H1 (cell line): ENCODE measurements around the gene NELFCD. TPM values are rescaled to one million over a fixed set of nuclear protein-coding genes. Genes with fewer than 3 reads are reported as not detected.

Source experiments
- CTCF ChIA-PET: fragments of 300-600 bp; sonication (Branson Sonifier 250); formaldehyde crosslinking; loops from one replicate; lab custom pipeline; 2021; ENCODE audit not compliant: partially characterized antibody; lab: Charles Lee
- POLR2A ChIA-PET: fragments of 300-600 bp; sonication (Branson Sonifier 250); formaldehyde crosslinking; loops from one replicate; lab custom pipeline; 2021; ENCODE audit warnings: inconsistent platforms; ENCODE audit not compliant: partially characterized antibody; lab: Charles Lee
- DNase-seq, 2 experiments: peaks; one replicate each; pipeline versions ENCODE4 v3.0.0 to v3.0.0-alpha.2; 2010 to 2022; ENCODE audit warnings: low spot score in 2 of 2, low read depth in 1 of 2, mixed read lengths in 1 of 2
- FAIRE-seq: peaks from 2 replicates; lab custom pipeline; 2011; peaks lifted over from hg19 to GRCh38; lab: Jason Lieb, UNC
- H2AFZ ChIP-seq: 2 replicates; pipeline ENCODE4 v1.8.1; 2012; ENCODE audit warnings: low read length, inconsistent platforms
- H2AK5ac ChIP-seq: 2 replicates; pipeline ENCODE4 v1.6.1; 2013; ENCODE audit warnings: low read depth, low read length
- H2BK120ac ChIP-seq: replicated peaks from 2 replicates; pipeline ENCODE3; 2013; ENCODE audit warnings: low read depth, low read length, inconsistent platforms
- H2BK12ac ChIP-seq: 2 replicates; pipeline ENCODE4 v1.6.1; 2013; ENCODE audit warnings: low read depth, low read length
- H2BK15ac ChIP-seq: 2 replicates; pipeline ENCODE4 v1.6.1; 2013; ENCODE audit warnings: low read length
- H2BK20ac ChIP-seq: 2 replicates; pipeline ENCODE4 v1.6.1; 2013; ENCODE audit warnings: low read length
- H2BK5ac ChIP-seq: 2 replicates; pipeline ENCODE4 v1.6.1; 2013; ENCODE audit warnings: low read depth, low read length
- H3K14ac ChIP-seq: 2 replicates; pipeline ENCODE4 v1.6.1; 2013; ENCODE audit warnings: inconsistent platforms; ENCODE audit not compliant: insufficient read length
- H3K18ac ChIP-seq: 2 replicates; pipeline ENCODE4 v1.6.1; 2013; ENCODE audit warnings: low read length; ENCODE audit errors: extremely low read depth
- H3K23ac ChIP-seq: 2 replicates; pipeline ENCODE4 v1.6.1; 2013; ENCODE audit warnings: inconsistent platforms; ENCODE audit not compliant: insufficient read length
- H3K23me2 ChIP-seq: 2 replicates; pipeline ENCODE4 v1.6.1; 2013; ENCODE audit warnings: low read depth, low read length
- H3K27ac ChIP-seq: 2 replicates; pipeline ENCODE4 v1.6.1; 2011; ENCODE audit warnings: low read depth, low read length, inconsistent platforms
- H3K27me3 ChIP-seq, 4 experiments: replicated peaks in 1 of 4; 1 replicate in 1 of 4; 2 replicates in 3 of 4; pipeline versions ENCODE4 v1.6.1 to v1.8.1; 2011 to 2013; ENCODE audit warnings: low read length in 3 of 4, mild to moderate bottlenecking in 3 of 4, inconsistent platforms in 2 of 4, mixed read lengths in 2 of 4, moderate library complexity in 1 of 4; ENCODE audit not compliant: control insufficient read depth in 3 of 4, insufficient read depth in 3 of 4; ENCODE audit errors: extremely low read depth in 1 of 4
- H3K36me3 ChIP-seq, 4 experiments: 2 replicates each; pipeline versions ENCODE4 v1.6.1 to v1.8.1; 2011 to 2013; ENCODE audit warnings: mild to moderate bottlenecking in 4 of 4, low read length in 3 of 4, moderate library complexity in 2 of 4, control low read depth in 1 of 4, inconsistent platforms in 1 of 4; ENCODE audit not compliant: insufficient read depth in 4 of 4, control insufficient read depth in 2 of 4
- H3K4ac ChIP-seq: replicated peaks from 2 replicates; pipeline ENCODE3; 2013; ENCODE audit warnings: low read length, low read depth, mixed read lengths, inconsistent platforms; ENCODE audit not compliant: insufficient read length
- H3K4me1 ChIP-seq, 4 experiments: replicated peaks in 1 of 4; 1 replicate in 1 of 4; 2 replicates in 3 of 4; pipeline versions ENCODE4 v1.6.1 to v1.8.1; 2011 to 2013; ENCODE audit warnings: low read length in 3 of 4, inconsistent platforms in 2 of 4, mixed read lengths in 1 of 4; ENCODE audit not compliant: insufficient read depth in 4 of 4, control insufficient read depth in 3 of 4
- H3K4me2 ChIP-seq, 2 experiments: 2 replicates each; pipeline versions ENCODE4 v1.6.1 to v1.8.1; 2011 to 2013; ENCODE audit warnings: low read depth in 2 of 2, low read length in 2 of 2, control low read depth in 1 of 2, inconsistent platforms in 1 of 2, mild to moderate bottlenecking in 1 of 2; ENCODE audit not compliant: insufficient read depth in 1 of 2
- H3K4me3 ChIP-seq, 4 experiments: fragments of 200-600, 300-600 bp in 1 of 4; sonication (generic), shearing (Covaris generic), sonication (Bioruptor Twin) in 1 of 4; 2 replicates each; pipeline versions ENCODE4 v1.5.1 to v1.8.1; 2011 to 2016; ENCODE audit warnings: low read length in 4 of 4, low read depth in 3 of 4, control low read depth in 2 of 4, inconsistent platforms in 2 of 4, mild to moderate bottlenecking in 2 of 4, mixed read lengths in 1 of 4, moderate library complexity in 1 of 4; ENCODE audit not compliant: insufficient read depth in 2 of 4; ENCODE audit errors: extremely low read depth in 1 of 4
- H3K56ac ChIP-seq: replicated peaks from 2 replicates; pipeline ENCODE3; 2013; ENCODE audit warnings: low read depth, mild to moderate bottlenecking, mixed read lengths, low read length, inconsistent platforms; ENCODE audit not compliant: insufficient read length
- H3K79me1 ChIP-seq: 2 replicates; pipeline ENCODE4 v1.6.1; 2013; ENCODE audit warnings: low read depth, low read length, control low read depth
- H3K79me2 ChIP-seq, 2 experiments: 2 replicates each; pipeline versions ENCODE4 v1.6.1 to v1.8.1; 2012 to 2013; ENCODE audit warnings: low read length in 2 of 2, mild to moderate bottlenecking in 2 of 2, inconsistent platforms in 1 of 2; ENCODE audit not compliant: insufficient read depth in 2 of 2, control insufficient read depth in 1 of 2
- H3K9ac ChIP-seq, 4 experiments: replicated peaks in 1 of 4; 1 replicate in 1 of 4; 2 replicates in 3 of 4; pipeline versions ENCODE4 v1.6.1 to v1.8.1; 2011 to 2013; ENCODE audit warnings: low read depth in 3 of 4, low read length in 3 of 4, control low read depth in 2 of 4, mild to moderate bottlenecking in 2 of 4, moderate library complexity in 2 of 4, inconsistent platforms in 1 of 4; ENCODE audit errors: extremely low read depth in 1 of 4
- H3K9me3 ChIP-seq, 2 experiments: 2 replicates each; pipeline versions ENCODE4 v1.6.1 to v1.8.1; 2012 to 2013; ENCODE audit warnings: mild to moderate bottlenecking in 2 of 2, moderate library complexity in 2 of 2, control low read depth in 1 of 2, inconsistent platforms in 1 of 2, low read depth in 1 of 2, low read length in 1 of 2, mixed read lengths in 1 of 2; ENCODE audit not compliant: insufficient read depth in 2 of 2
- H4K20me1 ChIP-seq, 2 experiments: replicated peaks in 1 of 2; 2 replicates each; pipeline versions ENCODE3 to v1.8.1; 2011 to 2013; ENCODE audit warnings: inconsistent platforms in 2 of 2, low read length in 2 of 2, mild to moderate bottlenecking in 1 of 2; ENCODE audit not compliant: insufficient read depth in 2 of 2, control insufficient read depth in 1 of 2
- H4K5ac ChIP-seq: 2 replicates; pipeline ENCODE4 v1.6.1; 2013; ENCODE audit warnings: low read length, low read depth, mixed read lengths, inconsistent platforms; ENCODE audit not compliant: insufficient read length
- H4K8ac ChIP-seq: 2 replicates; pipeline ENCODE4 v1.8.0; 2013; ENCODE audit warnings: mild to moderate bottlenecking, moderate library complexity, low read length, inconsistent platforms; ENCODE audit not compliant: insufficient read depth; ENCODE audit errors: extremely low read depth
- H4K91ac ChIP-seq: replicated peaks from 2 replicates; pipeline ENCODE3; 2013; ENCODE audit warnings: low read length, mixed read lengths, inconsistent platforms; ENCODE audit not compliant: insufficient read length
- MAFK ChIP-seq: IDR thresholded peaks from 2 replicates; pipeline ENCODE4 v1.6.1; 2012; ENCODE audit warnings: low read depth, mild to moderate bottlenecking, improper control_type of control experiment, low read length
- SAP30 ChIP-seq: fragments of 300-600 bp; sonication (generic); IDR thresholded peaks from 2 replicates; pipeline ENCODE4 v1.7.1; 2012; ENCODE audit warnings: low read length, moderate library complexity, mild to moderate bottlenecking, inconsistent platforms; ENCODE audit not compliant: insufficient read depth, insufficient replicate concordance
- SIRT6 ChIP-seq: IDR thresholded peaks from one replicate; pipeline ENCODE4 v1.7.1; 2012; ENCODE audit warnings: low read length, inconsistent platforms
- WGBS, 2 experiments: shearing (Covaris generic) in 1 of 2; methylation state at CpG; one replicate each; pipeline versions ENCODE4 v1.1.6 to v1.1.7; 2013 to 2015; ENCODE audit warnings: low lambda C conversion rate in 2 of 2, mixed read lengths in 2 of 2, inconsistent platforms in 1 of 2, low coverage in 1 of 2, missing lambda C conversion rate in 1 of 2; ENCODE audit not compliant: insufficient replicate concordance in 2 of 2, insufficient coverage in 1 of 2, insufficient read length in 1 of 2; ENCODE audit errors: extremely low coverage in 1 of 2, missing lambda C conversion rate in 1 of 2; 5-methylcytosine and 5-hydroxymethylcytosine counted together
- polyA plus RNA-seq, 7 experiments: library from polyadenylated mRNA; depleted of rRNA in 3 of 7; stranded (reverse) in 5 of 7; unstranded in 2 of 7; fragments of >200 nt in 5 of 7; fragments of 200-250 nt in 2 of 7; gene quantifications; 1 replicate in 5 of 7; 2 replicates in 1 of 7; 4 replicates in 1 of 7; pipeline versions ENCODE4 v1.2.1 to v1.2.3, GENCODE V29; 2011 to 2013; ENCODE audit warnings: missing spikeins in 2 of 7, mixed read lengths in 2 of 7
- total RNA-seq: library from RNA; stranded (reverse); fragmentation: NEBNext Ultra II Directional; extraction: Animal tissue kit (Norgen Biotek cat#: 25700); gene quantifications from 2 replicates; pipeline ENCODE4 v1.2.1, GENCODE V29; 2021

Gene NELFCD
- total and polyA plus RNA-seq, 2 of the 8 experiments (the other 6 are each of a cell fraction or from before 2014, with no cell fraction given), result 35.5 to 59.6 TPM

DNA sequence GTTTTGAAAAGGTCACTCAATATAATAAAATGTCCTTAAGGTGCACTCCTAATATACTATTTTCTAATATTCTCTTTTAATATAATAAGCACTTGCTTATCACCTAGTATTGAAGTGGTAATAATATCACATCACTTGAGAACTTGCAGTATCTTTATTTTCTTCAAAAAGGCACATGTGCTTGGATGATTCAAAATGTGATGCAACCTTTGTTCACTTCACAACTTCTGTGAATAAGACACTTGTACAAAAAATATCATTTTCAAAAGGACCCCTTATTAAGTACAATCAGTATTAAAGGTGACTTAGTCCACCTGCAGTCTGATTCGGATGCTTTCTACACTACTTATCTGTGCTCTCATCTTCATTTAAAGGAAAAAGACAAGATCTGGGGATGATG is 58.2 kb downstream of the NELFCD start:
- Histone ChIP-seq H2BK15ac (no peak overlapping the region), H3K18ac (no peak overlapping the region)

More for the DNA sequence above, 58.2 kb downstream of the NELFCD start:
- Histone ChIP-seq H3K4me3 (no peak overlapping the region), H2BK120ac (no peak overlapping the region), H3K27ac (no peak overlapping the region), H4K20me1 (peaks cover 0 to 2% of the 10 kb centered on the region in 2 experiments), H2BK12ac (no peak overlapping the region)
- POLR2A ChIA-PET, result no interaction called here
- TF ChIP-seq SAP30 (no peak), MAFK (no peak), SIRT6 (no peak)
- TF ChIP-seq, all 59 proteins: peak for 0
- Histone ChIP-seq H2BK20ac (no peak overlapping the region), H3K4me2 (no peak overlapping the region), H4K5ac (no peak overlapping the region), H3K14ac (no peak overlapping the region), H3K9me3 (no peaks in the 10 kb centered on the region; a peak in 1 of 4 replicates), H3K4ac (no peak overlapping the region), H4K91ac (no peak overlapping the region), H2AFZ (no peak overlapping the region), H3K23ac (no peak overlapping the region), H4K8ac (no peak overlapping the region), H3K9ac (no peak overlapping the region), H3K79me2 (peaks cover 11 to 35% of the 10 kb centered on the region in 2 experiments; a peak in 3 of 4 replicates), H3K36me3 (peaks cover 0 to 25% (median 7%) of the 10 kb centered on the region in 4 experiments; a peak in 4 of 8 replicates), H3K4me1 (peaks cover 0 to 4% (median 0%) of the 10 kb centered on the region in 4 experiments; a peak in 1 of 7 replicates), H3K79me1 (no peaks in the 10 kb centered on the region; the same call in 1 of the 2 replicates), H3K56ac (no peak overlapping the region), H3K27me3 (no peaks in the 10 kb centered on the region), H2BK5ac (no peak overlapping the region), H3K23me2 (peaks cover 2% of the 10 kb centered on the region; the same call in 1 of the 2 replicates), H2AK5ac (no peak overlapping the region)
- FAIRE-seq (no peak), DNase-seq (no peak)
- 88% methylated on average over 1 of the region's 1 CpG; no CpG with 5 or more reads in 1 of the 2 experiments for WGBS, 2 experiments
- CTCF ChIA-PET, result no interaction called here
